A673 (cell line): ENCODE measurements around the gene GDF7. TPM values are rescaled to one million over a fixed set of nuclear protein-coding genes. Genes with fewer than 3 reads are reported as not detected.

Source experiments
- BruUV-seq: library from RNA; stranded (reverse); fragments of 400-500 nt; replicated peaks from 2 replicates; lab custom pipeline; 2021; lab: Mats Ljungman, UMichigan
- CTCF ChIA-PET: fragments of 300-600 bp; sonication (Branson Sonifier 250); formaldehyde crosslinking; loops from one replicate; lab custom pipeline; 2022; ENCODE audit warnings: antibody characterized with exemption; lab: Charles Lee
- POLR2A ChIA-PET: fragments of 300-600 bp; sonication (Branson Sonifier 250); formaldehyde crosslinking; loops from one replicate; lab custom pipeline; 2022; ENCODE audit warnings: antibody characterized with exemption; ENCODE audit not compliant: low non-redundant PET; lab: Charles Lee
- DNase-seq: peaks from one replicate; pipeline ENCODE4 v3.0.0-alpha.2; 2015; ENCODE audit warnings: low spot score
- H3K27ac ChIP-seq: fragments of 200-600 bp; sonication (generic); 2 replicates; pipeline ENCODE4 v1.5.1; 2016; ENCODE audit warnings: mixed run types, low read depth, mild to moderate bottlenecking, mixed read lengths, antibody characterized with exemption, low read length; ENCODE audit not compliant: poor library complexity, severe bottlenecking
- H3K27me3 ChIP-seq: fragments of 200-600 bp; sonication (generic); replicated peaks from 2 replicates; pipeline ENCODE4 v1.6.1; 2017; ENCODE audit warnings: mixed run types, low read depth, mild to moderate bottlenecking, mixed read lengths, antibody characterized with exemption, low read length; ENCODE audit not compliant: insufficient read depth, poor library complexity
- H3K36me3 ChIP-seq: fragments of 200-600 bp; sonication (generic); 2 replicates; pipeline ENCODE4 v1.6.1; 2016; ENCODE audit warnings: mixed run types, mild to moderate bottlenecking, mixed read lengths, antibody characterized with exemption, low read length; ENCODE audit not compliant: insufficient read depth, poor library complexity, severe bottlenecking
- H3K4me1 ChIP-seq: fragments of 200-600 bp; sonication (generic); 2 replicates; pipeline ENCODE4 v1.6.1; 2017; ENCODE audit warnings: mixed run types, mild to moderate bottlenecking, mixed read lengths, antibody characterized with exemption, low read length; ENCODE audit not compliant: insufficient read depth, poor library complexity, severe bottlenecking
- H3K4me3 ChIP-seq: fragments of 200-600 bp; sonication (generic); 2 replicates; pipeline ENCODE4 v1.5.1; 2016; ENCODE audit warnings: low read depth, mixed run types, mild to moderate bottlenecking, mixed read lengths, low read length; ENCODE audit not compliant: poor library complexity, severe bottlenecking
- H3K9me3 ChIP-seq: fragments of 200-600 bp; sonication (generic); 2 replicates; pipeline ENCODE4 v1.6.1; 2016; ENCODE audit warnings: mixed run types, low read depth, mild to moderate bottlenecking, mixed read lengths, antibody characterized with exemption, low read length; ENCODE audit not compliant: poor library complexity, severe bottlenecking
- CTCF ChIP-seq: fragments of 300-800, 200-600 bp; sonication (generic); conservative IDR thresholded peaks from 2 replicates; pipeline ENCODE4 v1.5.1; 2017; ENCODE audit warnings: low read depth, mild to moderate bottlenecking, antibody characterized with exemption, low read length, moderate library complexity, mixed read lengths
- EZH2 ChIP-seq: fragments of 200-600 bp; sonication (generic); IDR thresholded peaks from 2 replicates; pipeline ENCODE4 v1.6.1; 2017; ENCODE audit warnings: borderline replicate concordance, low read depth, mild to moderate bottlenecking, mixed read lengths, antibody characterized with exemption, low read length; ENCODE audit not compliant: poor library complexity, severe bottlenecking
- intact Hi-C: fragments of 100-400 bp; cut with micrococcal nuclease; formaldehyde crosslinking; loops from one replicate; pipeline ENCODE4 v1.10.0; 2022; ENCODE audit not compliant: unreplicated experiment
- total RNA-seq: library from RNA; stranded (reverse); gene quantifications from 2 replicates; pipeline ENCODE4 v1.2.3, GENCODE V29; 2021

Gene GDF7
- total RNA-seq, 1 experiment from 2014 or later: not detected

- TF ChIP-seq CTCF: no peak
- peak; percentile 65 for TF ChIP-seq EZH2
- CTCF ChIA-PET: interaction anchor here (0.6 to 0.9 kb wide), 2 partner anchors 9 to 12 kb away, joined by 3 to 9 read pairs; no protein-coding TSS in a partner anchor
- POLR2A ChIA-PET: no interaction called here
- H3K36me3 ChIP-seq: no peaks in the 10 kb centered on the region
- no peak for DNase-seq
- no peak overlapping the region for H3K4me3 ChIP-seq
- H3K9me3 ChIP-seq: no peaks in the 10 kb centered on the region
- BruUV-seq: no TSS peak
- peaks cover 6% of the 10 kb centered on the region for H3K4me1 ChIP-seq
- peaks cover 87% of the 10 kb centered on the region for H3K27me3 ChIP-seq
- H3K27ac ChIP-seq: no peak overlapping the region
- intact Hi-C loops: no loop called here
Measured at GRCh38 chr2:20670315-20671035, 3.5 kb downstream of the GDF7 start.

- CTCF ChIA-PET: interaction anchor here (0.6 to 0.9 kb wide), 3 partner anchors 9 to 13 kb away, joined by 3 to 9 read pairs (median 6); no protein-coding TSS in a partner anchor
- POLR2A ChIA-PET: no interaction called here
- Histone ChIP-seq H3K9me3 (no peaks in the 10 kb centered on the region), H3K27me3 (peaks cover 79% of the 10 kb centered on the region), H3K4me1 (peaks cover 6% of the 10 kb centered on the region), H3K27ac (no peak overlapping the region), H3K36me3 (no peaks in the 10 kb centered on the region), H3K4me3 (no peak overlapping the region)
- intact Hi-C loops: no loop called here
- no TSS peak for BruUV-seq
- TF ChIP-seq CTCF (no peak), EZH2 (no peak)
- no peak for DNase-seq
Measured at GRCh38 chr2:20671036-20671735, 4.2 kb downstream of the GDF7 start.

GRCh38 chr2:20671736-20672080 lies 4.8 kb downstream of the GDF7 start:
- peaks cover 74% of the 10 kb centered on the region for H3K27me3 ChIP-seq
- BruUV-seq: no TSS peak
- peaks cover under 1% of the 10 kb centered on the region for H3K4me1 ChIP-seq
- no peaks in the 10 kb centered on the region for H3K36me3 ChIP-seq
- no peak overlapping the region for H3K4me3 ChIP-seq
- H3K27ac ChIP-seq: no peak overlapping the region
- DNase-seq: no peak
- no peaks in the 10 kb centered on the region for H3K9me3 ChIP-seq
- TF ChIP-seq CTCF (no peak), EZH2 (no peak)
- ChIA-PET POLR2A (no interaction called here), CTCF (interaction anchor here (0.6 kb wide), 1 partner anchor 11 kb away, joined by 6 read pairs; no protein-coding TSS in a partner anchor)
- intact Hi-C loops: no loop called here
